HEK293 (cell line): ENCODE data around the gene DPF3.

Source experiments
- CTCF ChIA-PET: fragments of 350-600 bp; formaldehyde crosslinking; extraction: SDS; loops from one replicate; lab custom pipeline; 2021; ENCODE audit warnings: antibody characterized with exemption; lab: Yijun Ruan, JAX
- POLR2A ChIA-PET: fragments of 300-600 bp; formaldehyde crosslinking; extraction: SDS; loops from one replicate; lab custom pipeline; 2020; ENCODE audit warnings: antibody characterized with exemption, inconsistent platforms; lab: Yijun Ruan, JAX
- H3K27ac ChIP-seq: fragments of 200-500 bp; sonication (Bioruptor generic); 2 replicates; pipeline ENCODE4 v1.5.1; 2014; ENCODE audit warnings: low read depth, low read length, control low read depth, inconsistent platforms; ENCODE audit errors: extremely low read depth
- H3K36me3 ChIP-seq, 2 experiments: fragments of 200-500 bp in 1 of 2; sonication (Bioruptor generic) in 1 of 2; 1 replicate in 1 of 2; 2 replicates in 1 of 2; pipeline ENCODE4 v1.5.1; 2014 to 2017; ENCODE audit warnings: inconsistent platforms in 2 of 2, low read length in 2 of 2; ENCODE audit not compliant: control insufficient read depth in 2 of 2, insufficient read depth in 1 of 2
- H3K4me1 ChIP-seq: fragments of 200-500 bp; sonication (Bioruptor generic); 2 replicates; pipeline ENCODE4 v1.5.1; 2014; ENCODE audit warnings: mild to moderate bottlenecking, low read length, inconsistent platforms; ENCODE audit not compliant: control insufficient read depth, insufficient read depth
- H3K4me3 ChIP-seq: 2 replicates; pipeline ENCODE4 v1.5.1; 2011; ENCODE audit warnings: low read depth, mild to moderate bottlenecking, control low read depth, low read length, moderate library complexity
- H3K9me3 ChIP-seq: fragments of 200-500 bp; sonication (Bioruptor generic); 2 replicates; pipeline ENCODE4 v1.5.1; 2014; ENCODE audit warnings: low read depth, low read length, inconsistent platforms; ENCODE audit not compliant: control insufficient read depth, insufficient read depth
- KLF10 ChIP-seq: fragments of 450-650 bp; IDR thresholded peaks from 2 replicates; pipeline ENCODE4 v1.5.1; 2018; ENCODE audit warnings: missing biosample characterization, mild to moderate bottlenecking, missing genetic modification characterization
- KLF9 ChIP-seq: fragments of 450-650 bp; formaldehyde crosslinking; IDR thresholded peaks from 2 replicates; pipeline ENCODE4 v1.5.1; 2016; ENCODE audit warnings: missing biosample characterization, missing genetic modification characterization, low read depth
- OVOL3 ChIP-seq: fragments of 450-650 bp; formaldehyde crosslinking; IDR thresholded peaks from 2 replicates; pipeline ENCODE4 v1.5.1; 2016; ENCODE audit warnings: missing biosample characterization, missing genetic modification characterization
- WT1 ChIP-seq: fragments of 450-650 bp; formaldehyde crosslinking; IDR thresholded peaks from 2 replicates; pipeline ENCODE4 v1.5.1; 2016; ENCODE audit warnings: missing biosample characterization, missing genetic modification characterization
- ZFP3 ChIP-seq: fragments of 450-650 bp; formaldehyde crosslinking; IDR thresholded peaks from 2 replicates; pipeline ENCODE4 v1.5.1; 2016; ENCODE audit warnings: low read depth, missing biosample characterization, missing genetic modification characterization
- ZFP41 ChIP-seq: fragments of 450-650 bp; formaldehyde crosslinking; IDR thresholded peaks from 2 replicates; pipeline ENCODE4 v1.5.1; 2016; ENCODE audit warnings: missing biosample characterization, missing genetic modification characterization, borderline replicate concordance
- ZFP69B ChIP-seq: fragments of 450-650 bp; formaldehyde crosslinking; IDR thresholded peaks from 2 replicates; pipeline ENCODE4 v1.5.1; 2016; ENCODE audit warnings: missing biosample characterization, missing genetic modification characterization
- ZNF138 ChIP-seq: fragments of 450-650 bp; formaldehyde crosslinking; IDR thresholded peaks from 2 replicates; pipeline ENCODE4 v1.5.1; 2016; ENCODE audit warnings: missing biosample characterization, missing genetic modification characterization, borderline replicate concordance
- ZNF19 ChIP-seq: fragments of 450-650 bp; formaldehyde crosslinking; IDR thresholded peaks from 2 replicates; pipeline ENCODE4; 2016; ENCODE audit warnings: missing biosample characterization, missing genetic modification characterization, low read depth
- ZNF239 ChIP-seq: fragments of 450-650 bp; formaldehyde crosslinking; IDR thresholded peaks from 2 replicates; pipeline ENCODE4 v1.5.1; 2016; ENCODE audit warnings: missing biosample characterization, missing genetic modification characterization
- ZNF529 ChIP-seq: fragments of 450-650 bp; formaldehyde crosslinking; IDR thresholded peaks from 2 replicates; pipeline ENCODE4 v1.5.1; 2017; ENCODE audit warnings: missing genetic modification characterization, missing biosample characterization; ENCODE audit not compliant: insufficient replicate concordance
- ZNF548 ChIP-seq: fragments of 450-650 bp; formaldehyde crosslinking; IDR thresholded peaks from 2 replicates; pipeline ENCODE4 v1.5.1; 2016; ENCODE audit warnings: missing biosample characterization, missing genetic modification characterization
- ZNF580 ChIP-seq: fragments of 450-650 bp; formaldehyde crosslinking; IDR thresholded peaks from 2 replicates; pipeline ENCODE4 v1.5.1; 2016; ENCODE audit warnings: missing biosample characterization, missing genetic modification characterization
- ZNF623 ChIP-seq: fragments of 450-650 bp; formaldehyde crosslinking; IDR thresholded peaks from 2 replicates; pipeline ENCODE4 v1.5.1; 2016; ENCODE audit warnings: missing biosample characterization, missing genetic modification characterization
- ZNF639 ChIP-seq: fragments of 450-650 bp; formaldehyde crosslinking; IDR thresholded peaks from 2 replicates; pipeline ENCODE4 v1.5.1; 2016; ENCODE audit warnings: missing biosample characterization, missing genetic modification characterization
- ZNF660 ChIP-seq: fragments of 450-650 bp; IDR thresholded peaks from 2 replicates; pipeline ENCODE4 v1.5.1; 2018; ENCODE audit warnings: missing biosample characterization, mild to moderate bottlenecking, missing genetic modification characterization
- TF ChIP-seq, protein P1 (sequence below): IDR thresholded peaks from 2 replicates; pipeline ENCODE4 v1.6.1; 2011; ENCODE audit warnings: mild to moderate bottlenecking, low read depth, low read length, borderline replicate concordance
- TF ChIP-seq, protein P2 (sequence below): fragments of 450-650 bp; formaldehyde crosslinking; IDR thresholded peaks from 2 replicates; pipeline ENCODE4 v1.5.1; 2016; ENCODE audit warnings: missing biosample characterization, missing genetic modification characterization
- TF ChIP-seq, protein P3 (sequence below): fragments of 450-650 bp; formaldehyde crosslinking; IDR thresholded peaks from 2 replicates; pipeline ENCODE4 v1.5.1; 2017; ENCODE audit warnings: missing biosample characterization, missing genetic modification characterization
- TF ChIP-seq, protein P4 (sequence below): fragments of 450-650 bp; formaldehyde crosslinking; IDR thresholded peaks from 2 replicates; pipeline ENCODE4 v1.5.1; 2016; ENCODE audit warnings: missing biosample characterization, missing genetic modification characterization, low read depth
- TF ChIP-seq, protein P5 (sequence below): fragments of 450-650 bp; formaldehyde crosslinking; conservative IDR thresholded peaks from 2 replicates; pipeline ENCODE4 v1.5.1; 2016; ENCODE audit warnings: low read depth, missing biosample characterization, missing genetic modification characterization
- TF ChIP-seq, protein P6 (sequence below): fragments of 450-650 bp; formaldehyde crosslinking; IDR thresholded peaks from 2 replicates; pipeline ENCODE4 v1.5.1; 2016; ENCODE audit warnings: missing biosample characterization, missing genetic modification characterization

The DPF3 gene

DNA sequence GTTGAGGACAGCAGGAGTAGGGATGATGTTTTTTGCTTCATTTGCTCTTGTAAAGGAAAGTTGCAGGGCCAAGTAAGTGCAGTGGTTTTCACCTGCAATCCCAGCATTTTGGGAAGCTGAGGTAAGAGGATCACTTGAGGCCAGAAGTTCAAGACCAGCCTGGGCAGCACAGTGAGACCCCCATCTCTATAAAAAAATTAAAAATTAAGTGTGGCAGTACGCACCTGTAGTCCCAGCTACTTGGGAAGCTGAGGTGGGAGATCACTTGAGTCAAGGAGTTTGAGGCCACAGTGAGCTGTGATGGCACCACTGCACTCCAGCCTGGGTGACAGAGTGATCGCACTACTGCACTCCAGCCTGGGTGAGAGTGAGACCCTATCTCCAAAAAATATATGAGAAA, 10.8 kb downstream of the DPF3 start (continued):
- TF ChIP-seq ZNF639: no peak
- TF ChIP-seq KLF9 (tag by site-specific recombination): no peak
- no peak for TF ChIP-seq ZNF580 (tag by site-specific recombination)
- TF ChIP-seq ZNF529: no peak
- TF ChIP-seq ZNF548 (tag by site-specific recombination): no peak
- no peak for TF ChIP-seq OVOL3 (tag by site-specific recombination)
- TF ChIP-seq, protein P1, sequence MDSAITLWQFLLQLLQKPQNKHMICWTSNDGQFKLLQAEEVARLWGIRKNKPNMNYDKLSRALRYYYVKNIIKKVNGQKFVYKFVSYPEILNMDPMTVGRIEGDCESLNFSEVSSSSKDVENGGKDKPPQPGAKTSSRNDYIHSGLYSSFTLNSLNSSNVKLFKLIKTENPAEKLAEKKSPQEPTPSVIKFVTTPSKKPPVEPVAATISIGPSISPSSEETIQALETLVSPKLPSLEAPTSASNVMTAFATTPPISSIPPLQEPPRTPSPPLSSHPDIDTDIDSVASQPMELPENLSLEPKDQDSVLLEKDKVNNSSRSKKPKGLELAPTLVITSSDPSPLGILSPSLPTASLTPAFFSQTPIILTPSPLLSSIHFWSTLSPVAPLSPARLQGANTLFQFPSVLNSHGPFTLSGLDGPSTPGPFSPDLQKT: no peak
- no peak for TF ChIP-seq KLF10 (tag by site-specific recombination)
- TF ChIP-seq, all 188 proteins: peak for 0

DNA sequence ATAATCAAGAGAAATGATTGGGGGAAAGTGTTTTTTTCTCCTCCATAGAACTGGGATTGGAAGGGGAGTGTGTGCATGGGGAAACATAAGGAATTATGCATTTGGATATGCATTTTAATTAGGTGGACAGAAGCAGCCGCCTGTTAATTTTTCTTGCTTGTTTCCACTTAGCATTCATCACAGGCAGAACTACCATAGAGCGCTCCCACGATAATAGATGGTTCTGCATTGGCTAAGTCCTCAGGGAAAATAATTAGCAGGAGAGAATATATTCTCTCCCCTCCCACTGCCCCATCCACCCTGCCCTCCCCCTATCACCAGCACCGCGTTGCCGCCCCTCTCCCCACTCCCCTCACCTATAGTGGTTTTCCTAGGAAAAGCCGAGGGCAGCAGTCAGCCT, 11.4 kb downstream of the DPF3 start:
- no peak overlapping the region for H3K27ac ChIP-seq
- H3K36me3 ChIP-seq: no peaks in the 10 kb centered on the region
- ChIA-PET CTCF (interaction anchor here (1.6 kb wide), 1 partner anchor 365 kb away, joined by 3 read pairs; no protein-coding TSS in a partner anchor), POLR2A (no interaction called here)
- no peak for TF ChIP-seq ZNF239
- TF ChIP-seq, protein P2, sequence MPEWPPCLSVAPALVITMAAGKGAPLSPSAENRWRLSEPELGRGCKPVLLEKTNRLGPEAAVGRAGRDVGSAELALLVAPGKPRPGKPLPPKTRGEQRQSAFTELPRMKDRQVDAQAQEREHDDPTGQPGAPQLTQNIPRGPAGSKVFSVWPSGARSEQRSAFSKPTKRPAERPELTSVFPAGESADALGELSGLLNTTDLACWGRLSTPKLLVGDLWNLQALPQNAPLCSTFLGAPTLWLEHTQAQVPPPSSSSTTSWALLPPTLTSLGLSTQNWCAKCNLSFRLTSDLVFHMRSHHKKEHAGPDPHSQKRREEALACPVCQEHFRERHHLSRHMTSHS (tag by site-specific recombination): no peak
- TF ChIP-seq WT1 (tag by site-specific recombination): no peak
- TF ChIP-seq ZFP41 (tag by site-specific recombination): no peak
- TF ChIP-seq, protein P3, sequence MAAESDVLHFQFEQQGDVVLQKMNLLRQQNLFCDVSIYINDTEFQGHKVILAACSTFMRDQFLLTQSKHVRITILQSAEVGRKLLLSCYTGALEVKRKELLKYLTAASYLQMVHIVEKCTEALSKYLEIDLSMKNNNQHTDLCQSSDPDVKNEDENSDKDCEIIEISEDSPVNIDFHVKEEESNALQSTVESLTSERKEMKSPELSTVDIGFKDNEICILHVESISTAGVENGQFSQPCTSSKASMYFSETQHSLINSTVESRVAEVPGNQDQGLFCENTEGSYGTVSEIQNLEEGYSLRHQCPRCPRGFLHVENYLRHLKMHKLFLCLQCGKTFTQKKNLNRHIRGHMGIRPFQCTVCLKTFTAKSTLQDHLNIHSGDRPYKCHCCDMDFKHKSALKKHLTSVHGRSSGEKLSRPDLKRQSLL: no peak
- TF ChIP-seq ZFP69B (tag by site-specific recombination): no peak
- TF ChIP-seq, protein P4, sequence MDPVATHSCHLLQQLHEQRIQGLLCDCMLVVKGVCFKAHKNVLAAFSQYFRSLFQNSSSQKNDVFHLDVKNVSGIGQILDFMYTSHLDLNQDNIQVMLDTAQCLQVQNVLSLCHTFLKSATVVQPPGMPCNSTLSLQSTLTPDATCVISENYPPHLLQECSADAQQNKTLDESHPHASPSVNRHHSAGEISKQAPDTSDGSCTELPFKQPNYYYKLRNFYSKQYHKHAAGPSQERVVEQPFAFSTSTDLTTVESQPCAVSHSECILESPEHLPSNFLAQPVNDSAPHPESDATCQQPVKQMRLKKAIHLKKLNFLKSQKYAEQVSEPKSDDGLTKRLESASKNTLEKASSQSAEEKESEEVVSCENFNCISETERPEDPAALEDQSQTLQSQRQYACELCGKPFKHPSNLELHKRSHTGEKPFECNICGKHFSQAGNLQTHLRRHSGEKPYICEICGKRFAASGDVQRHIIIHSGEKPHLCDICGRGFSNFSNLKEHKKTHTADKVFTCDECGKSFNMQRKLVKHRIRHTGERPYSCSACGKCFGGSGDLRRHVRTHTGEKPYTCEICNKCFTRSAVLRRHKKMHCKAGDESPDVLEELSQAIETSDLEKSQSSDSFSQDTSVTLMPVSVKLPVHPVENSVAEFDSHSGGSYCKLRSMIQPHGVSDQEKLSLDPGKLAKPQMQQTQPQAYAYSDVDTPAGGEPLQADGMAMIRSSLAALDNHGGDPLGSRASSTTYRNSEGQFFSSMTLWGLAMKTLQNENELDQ (tag by site-specific recombination): no peak
- TF ChIP-seq ZNF623 (tag by site-specific recombination): no peak
- TF ChIP-seq ZFP3: no peak
- TF ChIP-seq KLF10 (tag by site-specific recombination): no peak
- TF ChIP-seq, protein P5, sequence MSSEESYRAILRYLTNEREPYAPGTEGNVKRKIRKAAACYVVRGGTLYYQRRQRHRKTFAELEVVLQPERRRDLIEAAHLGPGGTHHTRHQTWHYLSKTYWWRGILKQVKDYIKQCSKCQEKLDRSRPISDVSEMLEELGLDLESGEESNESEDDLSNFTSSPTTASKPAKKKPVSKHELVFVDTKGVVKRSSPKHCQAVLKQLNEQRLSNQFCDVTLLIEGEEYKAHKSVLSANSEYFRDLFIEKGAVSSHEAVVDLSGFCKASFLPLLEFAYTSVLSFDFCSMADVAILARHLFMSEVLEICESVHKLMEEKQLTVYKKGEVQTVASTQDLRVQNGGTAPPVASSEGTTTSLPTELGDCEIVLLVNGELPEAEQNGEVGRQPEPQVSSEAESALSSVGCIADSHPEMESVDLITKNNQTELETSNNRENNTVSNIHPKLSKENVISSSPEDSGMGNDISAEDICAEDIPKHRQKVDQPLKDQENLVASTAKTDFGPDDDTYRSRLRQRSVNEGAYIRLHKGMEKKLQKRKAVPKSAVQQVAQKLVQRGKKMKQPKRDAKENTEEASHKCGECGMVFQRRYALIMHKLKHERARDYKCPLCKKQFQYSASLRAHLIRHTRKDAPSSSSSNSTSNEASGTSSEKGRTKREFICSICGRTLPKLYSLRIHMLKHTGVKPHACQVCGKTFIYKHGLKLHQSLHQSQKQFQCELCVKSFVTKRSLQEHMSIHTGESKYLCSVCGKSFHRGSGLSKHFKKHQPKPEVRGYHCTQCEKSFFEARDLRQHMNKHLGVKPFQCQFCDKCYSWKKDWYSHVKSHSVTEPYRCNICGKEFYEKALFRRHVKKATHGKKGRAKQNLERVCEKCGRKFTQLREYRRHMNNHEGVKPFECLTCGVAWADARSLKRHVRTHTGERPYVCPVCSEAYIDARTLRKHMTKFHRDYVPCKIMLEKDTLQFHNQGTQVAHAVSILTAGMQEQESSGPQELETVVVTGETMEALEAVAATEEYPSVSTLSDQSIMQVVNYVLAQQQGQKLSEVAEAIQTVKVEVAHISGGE: no peak
- TF ChIP-seq ZNF19: no peak
- no peak for TF ChIP-seq ZNF660
- TF ChIP-seq, protein P6, sequence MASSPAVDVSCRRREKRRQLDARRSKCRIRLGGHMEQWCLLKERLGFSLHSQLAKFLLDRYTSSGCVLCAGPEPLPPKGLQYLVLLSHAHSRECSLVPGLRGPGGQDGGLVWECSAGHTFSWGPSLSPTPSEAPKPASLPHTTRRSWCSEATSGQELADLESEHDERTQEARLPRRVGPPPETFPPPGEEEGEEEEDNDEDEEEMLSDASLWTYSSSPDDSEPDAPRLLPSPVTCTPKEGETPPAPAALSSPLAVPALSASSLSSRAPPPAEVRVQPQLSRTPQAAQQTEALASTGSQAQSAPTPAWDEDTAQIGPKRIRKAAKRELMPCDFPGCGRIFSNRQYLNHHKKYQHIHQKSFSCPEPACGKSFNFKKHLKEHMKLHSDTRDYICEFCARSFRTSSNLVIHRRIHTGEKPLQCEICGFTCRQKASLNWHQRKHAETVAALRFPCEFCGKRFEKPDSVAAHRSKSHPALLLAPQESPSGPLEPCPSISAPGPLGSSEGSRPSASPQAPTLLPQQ: no peak
- TF ChIP-seq ZNF138 (tag by site-specific recombination): no peak
- H3K4me1 ChIP-seq: no peaks in the 10 kb centered on the region
- H3K9me3 ChIP-seq: no peaks in the 10 kb centered on the region
- H3K4me3 ChIP-seq: no peak overlapping the region
